K562 (cell line): ENCODE measurements around the gene CD52. TPM values are rescaled to one million over a fixed set of nuclear protein-coding genes. Genes with fewer than 3 reads are reported as not detected.

Experiments
- JUND ChIP-seq, 2 experiments: IDR thresholded peaks; 2 replicates in 1 of 2; 3 replicates in 1 of 2; pipeline ENCODE4 v1.6.1; 2011; ENCODE audit warnings: borderline replicate concordance in 2 of 2, low read depth in 2 of 2, low read length in 2 of 2, improper control_type of control experiment in 1 of 2, missing biosample characterization in 1 of 2, missing genetic modification characterization in 1 of 2, missing genetic modification reagents in 1 of 2
- MAX ChIP-seq: sonication (generic); formaldehyde crosslinking; IDR thresholded peaks from 2 replicates; pipeline ENCODE4 v1.9.0; 2022; ENCODE audit warnings: mild to moderate bottlenecking, missing genetic modification reagents
- MEF2D ChIP-seq: conservative IDR thresholded peaks from 2 replicates; pipeline ENCODE4 v1.6.1; 2016; ENCODE audit warnings: low read depth, missing genetic modification characterization, missing compliant biosample characterization
- RFX7 ChIP-seq: fragments of 250-450 bp; sonication (Bioruptor Pico); IDR thresholded peaks from 2 replicates; pipeline ENCODE4 v1.5.1; 2021; ENCODE audit warnings: mild to moderate bottlenecking
- TAF1 ChIP-seq: IDR thresholded peaks from 2 replicates; pipeline ENCODE4 v1.6.1; 2011; ENCODE audit warnings: mild to moderate bottlenecking, low read length, moderate library complexity; ENCODE audit not compliant: insufficient read depth, control insufficient read depth, severe bottlenecking; ENCODE audit errors: extremely low read depth
- XRCC3 ChIP-seq: fragments of 450-650 bp; IDR thresholded peaks from 2 replicates; pipeline ENCODE4 v1.6.1; 2017; ENCODE audit warnings: mild to moderate bottlenecking, moderate library complexity
- ZKSCAN1 ChIP-seq: fragments of 150-350 bp; IDR thresholded peaks from 2 replicates; pipeline ENCODE4 v1.6.1; 2016; ENCODE audit warnings: low read depth, low read length
- ZKSCAN8 ChIP-seq: fragments of 200-800 bp; sonication (Bioruptor generic); IDR thresholded peaks from 2 replicates; pipeline ENCODE4 v1.6.1; 2016; ENCODE audit warnings: missing genetic modification characterization, missing compliant biosample characterization
- ZNF274 ChIP-seq: IDR thresholded peaks from 2 replicates; pipeline ENCODE4 v1.6.1; 2011; ENCODE audit warnings: low read depth, mild to moderate bottlenecking, low read length, moderate library complexity, borderline replicate concordance
- ZNF561 ChIP-seq: fragments of 450-650 bp; formaldehyde crosslinking; conservative IDR thresholded peaks from 2 replicates; pipeline ENCODE4 v1.4.0; 2020; ENCODE audit warnings: mild to moderate bottlenecking, moderate library complexity
- polyA plus RNA-seq, 8 experiments: library from polyadenylated mRNA; depleted of rRNA in 4 of 8; stranded (reverse) in 5 of 8; unstranded in 3 of 8; fragments of >200 nt; fragmentation: Nextera tagmentation in 2 of 8; fragmentation: Illumina TruSeq in 1 of 8; extraction: Ambion mirVana in 2 of 8; extraction: Trizol in 1 of 8; gene quantifications; 2 replicates each; pipeline versions ENCODE4 v1.2.1 to v1.2.3, GENCODE V29; 2011 to 2014; ENCODE audit warnings: inconsistent platforms in 1 of 8, missing spikeins in 1 of 8
- total RNA-seq, 7 experiments: library from RNA; depleted of rRNA in 6 of 7; stranded (reverse); fragments of >200 nt in 6 of 7; fragmentation: Illumina TruSeq in 2 of 7; extraction: Trizol in 2 of 7; gene quantifications; 2 replicates each; pipeline versions ENCODE4 v1.2.1 to v1.2.3, GENCODE V29; 2011 to 2021; ENCODE audit warnings: low replicate concordance in 1 of 7
- TF ChIP-seq, protein P1 (sequence below): fragments of 250-450 bp; sonication (Bioruptor Pico); IDR thresholded peaks from 2 replicates; pipeline ENCODE4 v1.4.0; 2020
- TF ChIP-seq, protein P2 (sequence below): fragments of 450-650 bp; formaldehyde crosslinking; IDR thresholded peaks from 2 replicates; pipeline ENCODE4 v1.4.0; 2020; ENCODE audit warnings: mild to moderate bottlenecking, moderate library complexity
- TF ChIP-seq, protein P3 (sequence below): fragments of 450-650 bp; formaldehyde crosslinking; IDR thresholded peaks from 2 replicates; pipeline ENCODE4 v1.4.0; 2020; ENCODE audit warnings: mild to moderate bottlenecking, moderate library complexity
- TF ChIP-seq, protein P4 (sequence below): fragments of 450-650 bp; IDR thresholded peaks from 2 replicates; pipeline ENCODE4 v1.6.1; 2016; ENCODE audit warnings: borderline replicate concordance

CD52 gene
- total and polyA plus RNA-seq, 9 of the 15 experiments (the other 6 are each of a cell fraction or from before 2014, with no cell fraction given) = 34.9 to 488 (median 173) TPM

- TF ChIP-seq, protein P1, sequence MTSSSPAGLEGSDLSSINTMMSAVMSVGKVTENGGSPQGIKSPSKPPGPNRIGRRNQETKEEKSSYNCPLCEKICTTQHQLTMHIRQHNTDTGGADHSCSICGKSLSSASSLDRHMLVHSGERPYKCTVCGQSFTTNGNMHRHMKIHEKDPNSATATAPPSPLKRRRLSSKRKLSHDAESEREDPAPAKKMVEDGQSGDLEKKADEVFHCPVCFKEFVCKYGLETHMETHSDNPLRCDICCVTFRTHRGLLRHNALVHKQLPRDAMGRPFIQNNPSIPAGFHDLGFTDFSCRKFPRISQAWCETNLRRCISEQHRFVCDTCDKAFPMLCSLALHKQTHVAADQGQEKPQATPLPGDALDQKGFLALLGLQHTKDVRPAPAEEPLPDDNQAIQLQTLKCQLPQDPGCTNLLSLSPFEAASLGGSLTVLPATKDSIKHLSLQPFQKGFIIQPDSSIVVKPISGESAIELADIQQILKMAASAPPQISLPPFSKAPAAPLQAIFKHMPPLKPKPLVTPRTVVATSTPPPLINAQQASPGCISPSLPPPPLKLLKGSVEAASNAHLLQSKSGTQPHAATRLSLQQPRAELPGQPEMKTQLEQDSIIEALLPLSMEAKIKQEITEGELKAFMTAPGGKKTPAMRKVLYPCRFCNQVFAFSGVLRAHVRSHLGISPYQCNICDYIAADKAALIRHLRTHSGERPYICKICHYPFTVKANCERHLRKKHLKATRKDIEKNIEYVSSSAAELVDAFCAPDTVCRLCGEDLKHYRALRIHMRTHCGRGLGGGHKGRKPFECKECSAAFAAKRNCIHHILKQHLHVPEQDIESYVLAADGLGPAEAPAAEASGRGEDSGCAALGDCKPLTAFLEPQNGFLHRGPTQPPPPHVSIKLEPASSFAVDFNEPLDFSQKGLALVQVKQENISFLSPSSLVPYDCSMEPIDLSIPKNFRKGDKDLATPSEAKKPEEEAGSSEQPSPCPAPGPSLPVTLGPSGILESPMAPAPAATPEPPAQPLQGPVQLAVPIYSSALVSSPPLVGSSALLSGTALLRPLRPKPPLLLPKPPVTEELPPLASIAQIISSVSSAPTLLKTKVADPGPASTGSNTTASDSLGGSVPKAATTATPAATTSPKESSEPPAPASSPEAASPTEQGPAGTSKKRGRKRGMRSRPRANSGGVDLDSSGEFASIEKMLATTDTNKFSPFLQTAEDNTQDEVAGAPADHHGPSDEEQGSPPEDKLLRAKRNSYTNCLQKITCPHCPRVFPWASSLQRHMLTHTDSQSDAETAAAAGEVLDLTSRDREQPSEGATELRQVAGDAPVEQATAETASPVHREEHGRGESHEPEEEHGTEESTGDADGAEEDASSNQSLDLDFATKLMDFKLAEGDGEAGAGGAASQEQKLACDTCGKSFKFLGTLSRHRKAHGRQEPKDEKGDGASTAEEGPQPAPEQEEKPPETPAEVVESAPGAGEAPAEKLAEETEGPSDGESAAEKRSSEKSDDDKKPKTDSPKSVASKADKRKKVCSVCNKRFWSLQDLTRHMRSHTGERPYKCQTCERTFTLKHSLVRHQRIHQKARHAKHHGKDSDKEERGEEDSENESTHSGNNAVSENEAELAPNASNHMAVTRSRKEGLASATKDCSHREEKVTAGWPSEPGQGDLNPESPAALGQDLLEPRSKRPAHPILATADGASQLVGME (CRISPR knock-in tag) = no peak
- TF ChIP-seq ZKSCAN8 (CRISPR knock-in tag) (no peak), ZKSCAN1 (peak; percentile 78), RFX7 (no peak), MAX (0 out of 2 replicates have a peak, but pooled peaks have one; percentile 43), ZNF274 (no peak), JUND (IDR thresholded peaks at IDR 0.05; ENCODE audit: borderline replicate concordance, low read depth, low read length) (peak; percentile 70), JUND (tag; IDR thresholded peaks at IDR 0.05; ENCODE audit: borderline replicate concordance, low read depth, low read length) (peak; percentile 67; the same call in 1 of the 3 replicates), MEF2D (tag) (no peak), XRCC3 (no peak), ZNF561 (CRISPR knock-in tag) (no peak), TAF1 (no peak)
- TF ChIP-seq, protein P2, sequence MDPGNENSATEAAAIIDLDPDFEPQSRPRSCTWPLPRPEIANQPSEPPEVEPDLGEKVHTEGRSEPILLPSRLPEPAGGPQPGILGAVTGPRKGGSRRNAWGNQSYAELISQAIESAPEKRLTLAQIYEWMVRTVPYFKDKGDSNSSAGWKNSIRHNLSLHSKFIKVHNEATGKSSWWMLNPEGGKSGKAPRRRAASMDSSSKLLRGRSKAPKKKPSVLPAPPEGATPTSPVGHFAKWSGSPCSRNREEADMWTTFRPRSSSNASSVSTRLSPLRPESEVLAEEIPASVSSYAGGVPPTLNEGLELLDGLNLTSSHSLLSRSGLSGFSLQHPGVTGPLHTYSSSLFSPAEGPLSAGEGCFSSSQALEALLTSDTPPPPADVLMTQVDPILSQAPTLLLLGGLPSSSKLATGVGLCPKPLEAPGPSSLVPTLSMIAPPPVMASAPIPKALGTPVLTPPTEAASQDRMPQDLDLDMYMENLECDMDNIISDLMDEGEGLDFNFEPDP = no peak
- TF ChIP-seq, protein P3, sequence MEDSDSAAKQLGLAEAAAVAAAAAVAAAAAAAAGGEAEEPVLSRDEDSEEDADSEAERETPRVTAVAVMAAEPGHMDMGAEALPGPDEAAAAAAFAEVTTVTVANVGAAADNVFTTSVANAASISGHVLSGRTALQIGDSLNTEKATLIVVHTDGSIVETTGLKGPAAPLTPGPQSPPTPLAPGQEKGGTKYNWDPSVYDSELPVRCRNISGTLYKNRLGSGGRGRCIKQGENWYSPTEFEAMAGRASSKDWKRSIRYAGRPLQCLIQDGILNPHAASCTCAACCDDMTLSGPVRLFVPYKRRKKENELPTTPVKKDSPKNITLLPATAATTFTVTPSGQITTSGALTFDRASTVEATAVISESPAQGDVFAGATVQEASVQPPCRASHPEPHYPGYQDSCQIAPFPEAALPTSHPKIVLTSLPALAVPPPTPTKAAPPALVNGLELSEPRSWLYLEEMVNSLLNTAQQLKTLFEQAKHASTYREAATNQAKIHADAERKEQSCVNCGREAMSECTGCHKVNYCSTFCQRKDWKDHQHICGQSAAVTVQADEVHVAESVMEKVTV (CRISPR knock-in tag) = peak; percentile 94
- TF ChIP-seq, protein P4, sequence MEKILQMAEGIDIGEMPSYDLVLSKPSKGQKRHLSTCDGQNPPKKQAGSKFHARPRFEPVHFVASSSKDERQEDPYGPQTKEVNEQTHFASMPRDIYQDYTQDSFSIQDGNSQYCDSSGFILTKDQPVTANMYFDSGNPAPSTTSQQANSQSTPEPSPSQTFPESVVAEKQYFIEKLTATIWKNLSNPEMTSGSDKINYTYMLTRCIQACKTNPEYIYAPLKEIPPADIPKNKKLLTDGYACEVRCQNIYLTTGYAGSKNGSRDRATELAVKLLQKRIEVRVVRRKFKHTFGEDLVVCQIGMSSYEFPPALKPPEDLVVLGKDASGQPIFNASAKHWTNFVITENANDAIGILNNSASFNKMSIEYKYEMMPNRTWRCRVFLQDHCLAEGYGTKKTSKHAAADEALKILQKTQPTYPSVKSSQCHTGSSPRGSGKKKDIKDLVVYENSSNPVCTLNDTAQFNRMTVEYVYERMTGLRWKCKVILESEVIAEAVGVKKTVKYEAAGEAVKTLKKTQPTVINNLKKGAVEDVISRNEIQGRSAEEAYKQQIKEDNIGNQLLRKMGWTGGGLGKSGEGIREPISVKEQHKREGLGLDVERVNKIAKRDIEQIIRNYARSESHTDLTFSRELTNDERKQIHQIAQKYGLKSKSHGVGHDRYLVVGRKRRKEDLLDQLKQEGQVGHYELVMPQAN = no peak
Measured at GRCh38 chr1:26363549-26364448, 46.0 kb downstream of the CD52 start (continued).
